ENCODE results near the gene PCDHGA1. TPM values are rescaled to one million over a fixed set of nuclear protein-coding genes. Genes with fewer than 3 reads are reported as not detected.
"Not testable (repeated sequence)": the region's sequence is repeated elsewhere in the genome, so short reads cannot be mapped to it uniquely, and the experiment has no call there.

PCDHGA1 gene
- polyA plus RNA-seq, 2 of the 4 experiments (the other 2 are of a cell fraction): 0.32 to 0.71 TPM

GRCh38 chr5:141402553-141403243 is 72.4 kb downstream of the PCDHGA1 start, which contains the start of gene PCDHGA9:
Gene PCDHGA9 (plus strand): TSS chr5:141402778. CDS start chr5:141402953, 175 bp downstream.
- H3K4me2 ChIP-seq: no peak within 1 kb of the TSS
- H3K4me1 ChIP-seq: no peaks in the 10 kb centered on the region
- POLR2A ChIA-PET: no interaction called here
- WGBS (ENCODE audit: missing lambda C conversion rate): 72% methylated on average over 27 of the region's 27 CpGs
- DNase-seq (ENCODE audit: low read depth in 1 of 2, low spot score in 1 of 2) (no peak), FAIRE-seq (no peak), ATAC-seq (no peak)
- H3K4me3 ChIP-seq: no peak within 1 kb of the TSS
- TF ChIP-seq HEYL (CRISPR knock-in tag; IDR thresholded peaks at IDR 0.05) (no peak), EHMT2 (IDR thresholded peaks at IDR 0.05; ENCODE audit: low read depth) (no peak), SMC3 (IDR thresholded peaks at IDR 0.05) (no peak)
- CTCF ChIA-PET: interaction anchor here (0.7 to 1.2 kb wide), 3 partner anchors 15 to 155 kb away, joined by 3 to 4 read pairs (median 3); partner anchors contain the start of genes PCDHGB3 and PCDHGB7
- no peak within 1 kb of the TSS for H3K27ac ChIP-seq
- peaks cover 75% of the 10 kb centered on the region for H3K9me3 ChIP-seq

- 70% methylated on average over 22 of the region's 22 CpGs for WGBS (ENCODE audit: missing lambda C conversion rate)
- FAIRE-seq: no peak
Observed at GRCh38 chr5:141403387-141403786, 73.1 kb downstream of the PCDHGA1 start.

GRCh38 chr5:141407790-141408505 is 77.6 kb downstream of the PCDHGA1 start, which contains the start of gene PCDHGB6:
Gene PCDHGB6 (plus strand): TSS chr5:141408021. CDS start chr5:141408203, 182 bp downstream.
- DNase-seq (ENCODE audit: low read depth in 1 of 2, low spot score in 1 of 2) (peak in 1 of 2 experiments; percentile 13), ATAC-seq (peak in 1 of 2 experiments; percentile 80; a peak in 3 of 6 replicates)
- H3K27ac ChIP-seq, H3K4me3 ChIP-seq, H3K4me2 ChIP-seq, POLR2A ChIA-PET, H3K4me1 ChIP-seq, FAIRE-seq: not testable (repeated sequence)
- peaks cover 60% of the 10 kb centered on the region for H3K9me3 ChIP-seq
- CTCF ChIA-PET: interaction anchor here (1.3 to 1.5 kb wide), 3 partner anchors 9 to 156 kb away, joined by 4 to 5 read pairs (median 4); partner anchors contain the start of gene PCDHGA11
- WGBS (ENCODE audit: missing lambda C conversion rate): 61% methylated on average over 35 of the region's 51 CpGs
- peak in 1 of 2 experiments; percentile 27; a peak in 2 of 5 replicates for TF ChIP-seq RAD21 (conservative IDR thresholded peaks at IDR 0.05 in 1 of 2, IDR thresholded peaks at IDR 0.05 in 1 of 2)

More at GRCh38 chr5:141403387-141403786, 73.1 kb downstream of the PCDHGA1 start:
- H3K27ac ChIP-seq: no peak overlapping the region
- no peaks in the 10 kb centered on the region for H3K4me1 ChIP-seq
- H3K4me2 ChIP-seq: no peak overlapping the region
- no peak for TF ChIP-seq REST (IDR thresholded peaks at IDR 0.05)
- TF ChIP-seq RFX5 (IDR thresholded peaks at IDR 0.05): no peak
- TF ChIP-seq, protein P1, sequence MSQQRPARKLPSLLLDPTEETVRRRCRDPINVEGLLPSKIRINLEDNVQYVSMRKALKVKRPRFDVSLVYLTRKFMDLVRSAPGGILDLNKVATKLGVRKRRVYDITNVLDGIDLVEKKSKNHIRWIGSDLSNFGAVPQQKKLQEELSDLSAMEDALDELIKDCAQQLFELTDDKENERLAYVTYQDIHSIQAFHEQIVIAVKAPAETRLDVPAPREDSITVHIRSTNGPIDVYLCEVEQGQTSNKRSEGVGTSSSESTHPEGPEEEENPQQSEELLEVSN (IDR thresholded peaks at IDR 0.05; ENCODE audit: borderline replicate concordance, low read depth): no peak
- no peak for TF ChIP-seq POLR2AphosphoS2 (conservative IDR thresholded peaks at IDR 0.05; ENCODE audit: low read length)
- POLR2A ChIA-PET: no interaction called here
- CTCF ChIA-PET: interaction anchor here (0.7 to 1.7 kb wide), 5 partner anchors 15 to 647 kb away, joined by 3 to 4 read pairs (median 3); partner anchors contain the start of genes PCDHGB3 and PCDHGB7
- peaks cover 76% of the 10 kb centered on the region for H3K9me3 ChIP-seq
- no peak overlapping the region for H3K4me3 ChIP-seq
- DNase-seq (ENCODE audit: low read depth in 1 of 2, low spot score in 1 of 2) (no peak), ATAC-seq (no peak)

DNA sequence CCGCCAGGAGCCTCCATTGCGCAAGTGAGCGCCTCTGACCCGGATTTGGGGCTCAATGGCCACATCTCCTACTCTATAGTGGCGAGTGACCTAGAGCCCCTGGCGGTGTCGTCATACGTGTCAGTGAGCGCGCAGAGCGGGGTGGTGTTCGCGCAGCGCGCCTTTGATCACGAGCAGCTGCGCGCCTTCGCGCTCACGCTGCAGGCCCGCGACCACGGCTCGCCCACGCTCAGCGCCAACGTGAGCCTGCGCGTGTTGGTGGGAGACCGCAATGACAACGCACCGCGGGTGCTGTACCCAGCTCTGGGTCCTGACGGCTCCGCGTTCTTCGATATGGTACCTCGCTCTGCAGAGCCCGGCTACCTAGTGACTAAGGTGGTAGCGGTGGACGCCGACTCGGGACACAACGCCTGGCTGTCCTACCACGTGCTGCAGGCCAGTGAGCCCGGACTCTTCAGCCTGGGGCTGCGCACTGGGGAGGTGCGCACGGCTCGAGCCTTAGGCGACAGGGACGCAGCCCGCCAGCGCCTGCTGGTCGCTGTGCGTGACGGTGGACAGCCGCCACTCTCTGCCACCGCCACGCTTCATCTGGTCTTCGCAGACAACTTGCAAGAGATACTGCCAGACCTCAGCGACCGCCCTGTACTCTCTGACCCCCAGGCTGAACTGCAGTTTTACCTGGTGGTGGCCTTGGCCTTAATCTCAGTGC is 79.4 kb downstream of the PCDHGA1 start:
- Histone ChIP-seq H3K4me2 (no peak overlapping the region), H3K9me3 (peaks cover 50% of the 10 kb centered on the region), H3K4me1 (no peaks in the 10 kb centered on the region), H3K4me3 (no peak overlapping the region), H3K27ac (no peak overlapping the region)
- FAIRE-seq (no peak), ATAC-seq (no peak), DNase-seq (ENCODE audit: low read depth in 1 of 2, low spot score in 1 of 2) (no peak)
- TF ChIP-seq POLR2A (IDR thresholded peaks at IDR 0.05; ENCODE audit: low read length) (no peak), MAZ (IDR thresholded peaks at IDR 0.05; ENCODE audit: borderline replicate concordance, low read depth, low read length) (no peak), BHLHE40 (IDR thresholded peaks at IDR 0.05; ENCODE audit: low read depth, low read length) (no peak), TP53 (CRISPR knock-in tag; IDR thresholded peaks at IDR 0.05) (no peak), JUNB (IDR thresholded peaks at IDR 0.05) (no peak)
- TF ChIP-seq, protein P2, sequence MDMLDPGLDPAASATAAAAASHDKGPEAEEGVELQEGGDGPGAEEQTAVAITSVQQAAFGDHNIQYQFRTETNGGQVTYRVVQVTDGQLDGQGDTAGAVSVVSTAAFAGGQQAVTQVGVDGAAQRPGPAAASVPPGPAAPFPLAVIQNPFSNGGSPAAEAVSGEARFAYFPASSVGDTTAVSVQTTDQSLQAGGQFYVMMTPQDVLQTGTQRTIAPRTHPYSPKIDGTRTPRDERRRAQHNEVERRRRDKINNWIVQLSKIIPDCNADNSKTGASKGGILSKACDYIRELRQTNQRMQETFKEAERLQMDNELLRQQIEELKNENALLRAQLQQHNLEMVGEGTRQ (IDR thresholded peaks at IDR 0.05): no peak
- POLR2A ChIA-PET: no interaction called here
- WGBS (ENCODE audit: missing lambda C conversion rate): 87% methylated on average over 61 of the region's 64 CpGs
- CTCF ChIA-PET: no interaction called here
